ENCODE data around the gene DST.

The DST gene

GRCh38 chr6:56424542-56425083 is 218.1 kb downstream of the DST start:
- DNase-seq = no peak

DNA sequence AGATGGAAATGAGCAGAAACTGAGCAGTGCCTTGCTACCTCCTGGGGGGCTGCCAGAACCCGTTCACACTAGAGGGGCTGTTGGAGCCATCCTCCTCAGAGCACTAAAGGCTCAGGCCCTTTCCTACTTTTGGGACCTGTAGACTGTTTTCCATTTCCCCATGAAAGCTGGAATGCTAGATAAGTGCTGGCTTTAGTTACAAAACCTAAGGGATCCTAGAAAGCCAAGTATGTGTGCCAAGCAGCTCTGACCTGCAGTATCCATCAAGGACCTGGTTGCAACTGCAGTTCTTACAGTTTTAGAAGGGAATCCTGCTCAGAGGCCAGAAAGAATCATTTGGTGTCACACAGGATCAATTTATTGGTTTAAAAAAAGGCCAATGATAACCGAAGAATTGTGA is 218.6 kb downstream of the DST start:
- DNase-seq = no peak

DNA sequence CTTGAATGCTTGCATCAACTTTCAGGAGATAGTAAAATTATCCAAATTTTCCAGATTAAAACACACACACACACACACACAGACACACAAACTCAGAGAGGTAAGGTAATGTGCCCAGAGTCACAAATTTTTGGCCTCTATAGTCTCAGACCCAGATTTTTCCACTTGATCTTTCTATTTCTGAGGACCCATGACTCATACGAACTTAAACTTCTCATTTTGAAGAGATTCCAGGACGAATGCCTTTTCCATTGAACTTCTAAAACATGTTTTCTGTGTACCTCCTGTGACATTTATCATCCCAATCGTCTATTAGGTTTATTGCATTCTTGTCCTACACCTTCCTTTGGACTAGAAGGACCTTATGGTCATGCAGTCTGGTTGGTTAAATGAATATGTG is 222.4 kb downstream of the DST start:
- no peak for DNase-seq

DNA sequence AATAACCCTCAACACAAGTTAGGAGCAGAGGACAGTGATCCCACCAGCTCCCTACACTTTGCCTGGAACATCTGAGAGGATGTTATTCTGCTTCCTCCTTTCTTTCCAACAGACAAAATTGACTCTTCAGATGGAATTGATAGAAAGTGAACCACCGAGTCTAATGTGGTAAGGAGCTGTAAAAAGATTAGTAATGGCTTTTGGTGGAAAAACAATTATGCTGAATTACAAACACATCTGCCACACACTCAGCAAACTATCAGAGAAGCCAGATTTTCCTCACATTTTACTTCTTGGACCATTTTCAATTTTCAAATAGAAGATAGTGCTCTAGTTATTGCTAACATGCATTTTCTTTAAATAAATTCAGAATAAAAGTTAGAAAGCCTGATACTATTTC is 223.5 kb downstream of the DST start:
- DNase-seq = no peak

DNA sequence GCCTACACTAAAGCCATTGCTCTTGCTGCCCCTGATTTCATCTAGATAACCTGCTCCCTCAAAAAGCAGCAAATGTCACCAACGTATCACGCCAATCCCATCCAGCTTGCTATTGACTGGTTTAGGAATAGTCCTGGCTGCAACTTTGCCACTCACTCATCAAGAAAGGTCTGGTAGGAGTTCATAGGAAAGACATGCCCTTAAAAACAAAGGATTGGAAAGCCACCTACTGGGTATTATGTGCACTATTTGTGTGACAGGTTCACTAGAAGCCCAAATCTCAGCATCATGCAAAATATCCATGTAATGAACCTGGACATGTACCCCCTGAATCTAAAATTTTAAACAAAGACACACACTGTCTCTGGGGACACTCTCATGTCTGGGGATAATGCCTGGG is 224.9 kb downstream of the DST start:
- DNase-seq = no peak

DNA sequence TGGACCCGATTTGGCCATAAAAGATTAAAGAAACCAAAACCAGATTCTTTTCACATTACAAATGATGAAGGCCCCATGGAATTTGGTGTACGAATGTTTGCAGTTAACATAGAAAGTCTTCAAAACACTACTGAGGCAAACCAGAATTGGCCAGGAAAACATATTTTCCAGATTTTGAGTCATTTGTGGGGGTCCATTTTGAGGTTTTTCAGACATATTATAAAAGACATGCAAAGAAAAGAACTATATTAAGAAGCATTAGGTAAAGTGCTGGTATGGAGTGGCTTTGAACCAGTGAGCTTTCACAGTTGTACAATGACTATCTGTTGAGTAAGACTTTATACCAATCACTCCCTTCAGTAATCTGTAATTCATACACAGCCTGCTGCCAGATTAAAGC is 226.4 kb downstream of the DST start:
- DNase-seq = no peak

DNA sequence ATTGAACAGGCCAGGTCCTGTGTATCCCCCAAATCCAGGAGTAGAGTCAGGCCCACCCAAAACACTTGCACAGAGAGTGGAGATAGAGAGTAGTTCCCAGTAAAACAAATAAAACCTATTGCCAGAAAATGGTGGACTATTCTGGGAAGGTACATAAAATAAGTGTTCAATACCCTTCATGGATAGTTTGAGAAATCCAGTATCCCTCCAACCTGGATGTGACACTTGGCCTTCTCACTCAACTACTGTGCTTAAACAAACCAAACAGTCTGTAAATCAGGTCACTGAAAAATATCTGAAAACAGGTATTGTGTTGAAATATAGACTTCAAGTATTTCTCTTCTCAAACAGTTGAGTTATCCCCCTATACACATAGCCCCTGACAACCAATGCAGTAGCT is 233.7 kb downstream of the DST start:
- no peak for DNase-seq
